Stimulated activated CD8-positive, alpha-beta memory T cell treated with anti-CD3 and anti-CD28 coated beads, Interleukin-4, amount 100 ng/mL, for 1 hour (primary cell): ENCODE measurements around the gene SHISAL1.

Experiments used
- DNase-seq, 2 donors: peaks; one replicate each; pipeline ENCODE4 v3.0.0-alpha.2; 2020; ENCODE audit warnings: low read depth in 2 of 2, low spot score in 1 of 2

SHISAL1 gene

GRCh38 chr22:44261861-44262595 is 50.7 kb downstream of the SHISAL1 start:
- no peak for DNase-seq

DNA sequence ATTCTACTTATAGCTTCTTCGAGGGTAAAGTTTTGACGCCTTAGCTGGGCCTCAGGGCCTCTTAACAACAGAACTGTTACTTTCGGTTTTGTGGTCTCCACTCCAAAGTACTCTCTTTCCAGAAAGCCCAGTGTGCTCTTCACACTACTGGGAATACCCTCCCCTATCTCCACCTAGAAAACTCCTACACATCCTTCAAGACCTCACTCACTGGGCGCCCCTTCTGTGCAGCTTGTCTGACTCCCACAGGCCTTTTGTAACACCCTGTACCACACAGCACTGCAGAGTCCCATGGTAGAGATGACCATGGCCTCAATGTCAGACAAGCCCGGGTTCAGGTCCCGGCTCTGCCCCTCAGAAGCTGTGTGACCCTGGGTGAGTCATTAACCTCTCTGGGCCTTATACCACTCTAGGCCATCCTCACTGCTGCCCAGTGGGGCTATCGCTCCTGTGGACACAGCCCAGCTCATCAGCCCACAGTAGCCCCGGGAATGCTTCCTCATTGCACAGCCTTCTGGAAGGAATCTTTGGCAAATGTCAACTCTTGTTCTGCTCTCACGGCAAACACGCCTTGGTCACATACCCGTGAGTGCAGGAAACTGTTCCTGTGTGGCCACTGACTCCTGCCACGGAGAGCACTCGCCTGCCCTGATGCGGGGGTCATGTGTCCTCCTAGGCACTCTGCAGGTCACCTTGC is 51.4 kb downstream of the SHISAL1 start:
- no peak for DNase-seq

DNA sequence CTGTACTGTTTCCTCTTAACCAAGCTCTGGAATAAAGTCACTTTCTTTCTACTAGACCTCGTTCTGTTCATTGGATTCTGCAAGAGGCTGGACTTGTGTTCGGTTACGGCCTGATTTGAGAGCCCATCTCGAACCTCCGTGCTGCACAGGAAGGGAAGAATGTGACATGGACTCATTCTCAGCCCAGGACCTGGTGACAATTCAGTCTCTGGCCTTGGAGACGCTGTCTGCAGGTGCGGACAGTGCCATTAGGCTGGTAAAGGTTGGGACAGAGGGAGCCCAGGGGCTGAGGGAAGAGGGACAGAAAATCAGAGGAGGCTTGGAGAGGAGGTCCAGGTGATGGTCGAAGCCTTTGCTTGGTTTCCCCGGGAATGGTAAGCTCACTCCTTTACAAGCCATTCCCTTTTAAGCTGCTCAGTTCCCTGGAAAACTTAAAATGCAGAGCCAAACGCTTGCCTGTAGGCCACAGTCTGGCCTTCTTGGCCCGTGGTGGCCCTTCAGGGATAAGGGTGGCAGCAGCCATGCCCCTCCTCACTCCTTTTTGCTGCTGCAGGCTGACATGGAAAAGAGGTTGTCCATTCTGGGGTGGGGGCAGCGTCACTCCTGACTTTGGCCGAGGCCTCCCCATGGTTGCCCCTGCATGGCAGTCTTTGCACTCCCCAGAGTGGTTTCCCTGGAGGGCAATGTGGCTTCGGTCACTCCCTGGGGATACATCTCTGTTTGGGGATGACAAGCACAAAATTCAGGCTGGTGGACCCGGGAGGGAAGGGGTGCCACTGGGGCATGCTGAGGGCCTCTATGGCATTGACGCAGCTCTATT is 52.3 kb downstream of the SHISAL1 start:
- no peak for DNase-seq

- DNase-seq: no peak
Observed at GRCh38 chr22:44259366-44260215, 53.2 kb downstream of the SHISAL1 start.

DNA sequence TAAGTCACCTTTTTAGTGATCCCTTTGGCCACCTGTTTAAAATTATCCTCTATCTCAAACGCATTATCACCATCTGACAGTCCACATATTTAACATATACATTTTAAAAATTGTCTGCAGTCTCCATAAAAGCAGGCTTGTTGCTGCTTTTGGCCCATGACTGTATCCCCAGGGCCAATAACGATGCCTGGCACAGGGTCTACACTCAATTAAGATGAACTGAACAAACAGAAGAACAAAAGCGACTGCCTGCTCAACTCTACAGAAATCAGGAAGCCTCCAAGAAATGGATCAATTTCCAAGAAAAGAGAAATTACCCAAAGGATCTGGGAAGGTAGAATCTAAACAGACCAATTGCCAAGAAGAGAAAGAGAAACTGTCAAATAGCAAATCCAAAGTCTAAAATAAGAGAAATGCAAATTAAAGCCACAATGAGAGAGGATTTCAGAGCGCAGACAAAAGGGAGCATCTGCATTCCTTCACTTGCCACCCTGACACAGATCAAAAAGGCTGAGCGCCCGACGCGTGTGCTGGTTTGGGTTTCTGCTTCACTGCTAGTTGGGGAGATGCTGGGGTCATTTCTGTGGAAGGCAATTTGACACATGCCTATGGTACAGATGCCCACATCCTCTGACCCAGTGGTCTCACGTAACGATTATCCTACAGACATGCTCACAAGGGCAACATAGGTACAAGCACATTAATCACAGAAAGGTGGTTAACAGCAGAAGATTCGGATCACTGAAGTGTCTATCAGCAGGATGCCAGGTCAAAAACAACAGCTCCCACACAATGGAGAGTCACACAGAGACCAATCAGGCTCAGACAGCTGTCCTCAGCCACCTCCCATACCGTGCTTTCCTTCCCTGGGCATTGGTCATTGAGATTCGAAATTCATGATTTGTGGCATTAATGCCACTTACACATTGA is 55.9 kb downstream of the SHISAL1 start:
- no peak for DNase-seq

- DNase-seq: no peak
Observed at GRCh38 chr22:44256085-44256484, 56.7 kb downstream of the SHISAL1 start.

DNA sequence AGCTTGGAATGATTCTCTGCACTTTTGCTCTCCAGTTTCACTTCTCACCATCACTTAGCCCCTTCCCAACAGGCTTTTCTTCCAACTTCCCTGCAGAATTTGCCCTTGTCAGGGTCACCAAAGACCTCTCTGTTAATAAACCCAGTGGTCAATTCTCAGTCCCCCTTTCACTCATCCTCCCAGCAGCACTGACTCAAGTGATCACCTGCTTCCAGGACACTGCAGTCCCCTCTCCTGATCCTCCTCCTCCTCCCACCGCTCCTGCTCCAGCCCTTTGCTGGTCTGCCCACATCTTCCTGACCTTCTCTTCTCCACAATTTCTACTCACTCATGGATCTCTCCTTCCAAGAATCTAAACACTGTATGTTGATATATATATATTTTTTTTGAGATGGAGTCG is 57.9 kb downstream of the SHISAL1 start:
- no peak for DNase-seq

GRCh38 chr22:44249376-44250147 is 63.2 kb downstream of the SHISAL1 start:
- DNase-seq: no peak

DNA sequence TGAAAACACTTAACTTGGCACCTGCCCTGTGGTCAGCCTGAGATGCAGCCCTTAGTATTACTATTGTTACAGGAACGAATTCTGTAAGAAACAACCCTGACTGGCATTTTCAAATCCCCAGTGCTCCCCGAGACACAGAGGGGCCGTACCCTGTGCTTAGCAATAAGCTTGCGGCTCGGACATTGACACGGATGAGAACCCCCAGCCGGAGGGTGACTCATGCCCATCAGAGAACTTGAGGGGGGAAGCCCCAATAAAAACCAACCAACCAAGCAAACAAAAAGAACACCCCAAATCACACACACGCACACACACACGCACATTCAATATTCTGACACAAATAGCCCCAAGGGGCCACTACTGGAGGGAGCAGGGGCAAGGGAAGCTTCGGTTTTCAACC is 63.8 kb downstream of the SHISAL1 start:
- no peak for DNase-seq

GRCh38 chr22:44247923-44248892 is 64.5 kb downstream of the SHISAL1 start:
- no peak for DNase-seq

- no peak for DNase-seq
Observed at GRCh38 chr22:44247346-44247745, 65.4 kb downstream of the SHISAL1 start.

DNA sequence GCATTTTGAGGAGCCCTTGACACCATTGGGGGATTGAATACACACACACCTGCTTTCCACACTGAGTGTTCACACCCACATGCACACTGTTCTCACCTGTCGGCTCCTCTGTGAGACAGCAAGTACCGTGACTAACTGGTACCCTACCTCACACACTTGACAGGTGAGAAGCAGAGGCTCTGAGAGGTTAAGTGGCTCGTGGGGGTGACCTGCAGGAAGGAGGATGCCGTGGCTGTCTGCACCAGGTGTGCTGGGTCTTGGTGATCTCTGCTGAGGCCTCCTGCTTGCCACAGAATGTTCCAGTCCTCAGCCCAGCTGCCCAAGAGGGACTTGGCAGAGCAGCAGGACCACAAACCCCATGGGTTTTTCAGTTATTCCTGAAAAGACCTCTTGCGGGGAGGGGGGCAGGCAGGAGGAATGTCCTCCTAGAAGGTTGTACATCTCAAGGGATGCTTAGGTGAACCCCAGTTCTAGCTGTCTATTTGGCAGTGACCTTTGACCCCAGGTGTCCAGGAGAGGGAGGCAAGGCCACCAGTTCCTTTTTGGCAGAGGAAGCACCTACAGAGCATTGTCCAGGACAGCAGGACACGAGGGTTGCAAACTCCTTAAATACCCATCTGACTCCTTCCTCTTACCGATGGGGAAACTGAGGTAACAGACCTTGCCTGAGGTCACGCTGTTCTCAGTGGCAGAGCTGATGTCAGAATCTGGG is 66.0 kb downstream of the SHISAL1 start:
- no peak for DNase-seq

DNA sequence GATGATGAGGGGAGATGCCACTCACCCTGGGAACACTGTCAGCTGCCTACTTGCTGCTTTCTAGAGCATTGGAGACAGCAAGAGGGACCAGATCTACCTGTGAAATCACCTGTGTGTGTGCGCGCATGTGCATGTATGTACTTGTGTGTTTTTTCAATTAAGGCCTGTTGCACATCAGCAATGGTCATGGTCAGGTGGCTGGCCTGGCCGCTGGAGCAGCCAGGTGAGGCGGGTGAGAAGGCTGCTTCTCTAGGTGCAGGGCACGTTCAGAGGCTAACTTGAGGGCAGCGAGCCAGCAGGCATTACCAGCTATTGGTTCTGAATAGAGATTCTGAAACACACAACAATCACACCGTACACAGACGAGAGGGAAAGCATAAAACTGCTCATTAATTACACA is 66.9 kb downstream of the SHISAL1 start:
- no peak for DNase-seq

- no peak for DNase-seq
Observed at GRCh38 chr22:44245438-44245837, 67.3 kb downstream of the SHISAL1 start.

GRCh38 chr22:44244265-44244822 is 68.4 kb downstream of the SHISAL1 start:
- no peak for DNase-seq

DNA sequence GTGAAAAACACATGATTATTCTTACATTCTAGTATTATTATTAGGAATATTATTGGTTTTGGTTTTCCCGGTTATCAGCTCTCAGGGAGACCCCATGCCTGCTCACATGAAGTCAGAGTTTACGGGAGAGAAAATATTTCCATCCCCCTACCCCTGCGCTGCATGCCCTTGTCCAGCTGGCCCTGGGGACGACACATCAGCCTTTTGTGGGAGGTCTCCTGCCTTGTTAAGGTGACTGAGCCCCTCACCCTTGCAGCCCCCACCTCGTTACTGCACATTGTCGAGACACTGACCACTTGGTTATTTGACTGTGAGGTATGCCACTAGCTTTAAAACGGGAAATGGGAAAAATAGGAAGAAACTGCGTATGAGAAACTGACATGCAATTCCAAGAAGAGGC is 69.0 kb downstream of the SHISAL1 start:
- DNase-seq: no peak
